ENCODE measurements around the gene FCMR.

DNA sequence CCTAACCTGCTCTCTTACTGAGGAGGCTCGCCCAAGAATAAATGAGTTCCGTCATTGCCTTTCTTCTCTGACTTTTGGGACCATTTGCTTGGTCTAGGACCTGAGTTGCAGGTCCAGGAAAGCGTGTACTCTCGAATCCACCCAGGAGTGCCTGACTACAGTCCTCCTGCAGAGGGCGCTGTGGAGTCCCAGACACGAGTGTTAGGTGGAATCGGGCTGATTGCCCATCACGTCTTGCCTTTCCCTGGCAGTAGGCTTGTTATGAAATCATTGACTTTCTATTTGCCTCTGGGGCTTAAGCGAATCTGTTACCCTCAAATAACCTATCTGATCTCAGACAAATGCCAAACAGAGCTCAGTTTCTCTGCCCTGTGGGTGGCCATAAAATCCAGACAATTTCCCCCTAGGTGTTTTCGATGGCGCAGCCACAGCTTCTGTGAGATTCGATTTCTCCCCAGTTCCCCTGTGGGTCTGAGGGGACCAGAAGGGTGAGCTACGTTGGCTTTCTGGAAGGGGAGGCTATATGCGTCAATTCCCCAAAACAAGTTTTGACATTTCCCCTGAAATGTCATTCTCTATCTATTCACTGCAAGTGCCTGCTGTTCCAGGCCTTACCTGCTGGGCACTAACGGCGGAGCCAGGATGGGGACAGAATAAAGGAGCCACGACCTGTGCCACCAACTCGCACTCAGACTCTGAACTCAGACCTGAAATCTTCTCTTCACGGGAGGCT, 56.6 kb downstream of the FCMR start, which contains the start of gene IL20:
- TF ChIP-seq, protein P1, sequence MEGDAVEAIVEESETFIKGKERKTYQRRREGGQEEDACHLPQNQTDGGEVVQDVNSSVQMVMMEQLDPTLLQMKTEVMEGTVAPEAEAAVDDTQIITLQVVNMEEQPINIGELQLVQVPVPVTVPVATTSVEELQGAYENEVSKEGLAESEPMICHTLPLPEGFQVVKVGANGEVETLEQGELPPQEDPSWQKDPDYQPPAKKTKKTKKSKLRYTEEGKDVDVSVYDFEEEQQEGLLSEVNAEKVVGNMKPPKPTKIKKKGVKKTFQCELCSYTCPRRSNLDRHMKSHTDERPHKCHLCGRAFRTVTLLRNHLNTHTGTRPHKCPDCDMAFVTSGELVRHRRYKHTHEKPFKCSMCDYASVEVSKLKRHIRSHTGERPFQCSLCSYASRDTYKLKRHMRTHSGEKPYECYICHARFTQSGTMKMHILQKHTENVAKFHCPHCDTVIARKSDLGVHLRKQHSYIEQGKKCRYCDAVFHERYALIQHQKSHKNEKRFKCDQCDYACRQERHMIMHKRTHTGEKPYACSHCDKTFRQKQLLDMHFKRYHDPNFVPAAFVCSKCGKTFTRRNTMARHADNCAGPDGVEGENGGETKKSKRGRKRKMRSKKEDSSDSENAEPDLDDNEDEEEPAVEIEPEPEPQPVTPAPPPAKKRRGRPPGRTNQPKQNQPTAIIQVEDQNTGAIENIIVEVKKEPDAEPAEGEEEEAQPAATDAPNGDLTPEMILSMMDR (IDR thresholded peaks at IDR 0.05; ENCODE audit: borderline replicate concordance, extremely low read depth, low read length, poor library complexity, severe bottlenecking) = peak; percentile 87
- no peak for TF ChIP-seq EZH2 (IDR thresholded peaks at IDR 0.05; ENCODE audit: borderline replicate concordance, low read depth, low read length, severe bottlenecking)

All from DND-41 (cell line).